GM23338 (cell line): ENCODE data around the gene RPL7A. TPM values are rescaled to one million over a fixed set of nuclear protein-coding genes. Genes with fewer than 3 reads are reported as not detected.

Source experiments
- ATAC-seq: fragments of 200-7000 bp; cut with Tn5 transposase; 3 replicates; pipeline ENCODE4 v1.9.1; 2020
- DNase-seq: peaks from one replicate; pipeline ENCODE4 v3.0.0-alpha.2; 2015; ENCODE audit warnings: low spot score
- H2AFZ ChIP-seq: fragments of 200-600 bp; sonication (generic); 2 replicates; pipeline ENCODE4 v1.8.0; 2016; ENCODE audit warnings: antibody characterized with exemption, mild to moderate bottlenecking, moderate library complexity
- H3F3A ChIP-seq: fragments of 200-600 bp; sonication (generic); replicated peaks from 2 replicates; pipeline ENCODE4 v1.8.0; 2017; ENCODE audit warnings: antibody characterized with exemption, mixed run types, low read depth
- H3K27ac ChIP-seq: fragments of 200-600 bp; sonication (generic); 2 replicates; pipeline ENCODE4 v1.6.1; 2016; ENCODE audit warnings: low read depth
- H3K27me3 ChIP-seq: fragments of 200-600 bp; sonication (generic); 2 replicates; pipeline ENCODE4 v1.8.0; 2016; ENCODE audit warnings: mild to moderate bottlenecking, mixed run types, moderate library complexity; ENCODE audit not compliant: insufficient read depth
- H3K36me3 ChIP-seq: fragments of 200-600 bp; sonication (generic); 2 replicates; pipeline ENCODE4 v1.8.0; 2016; ENCODE audit warnings: mild to moderate bottlenecking; ENCODE audit not compliant: insufficient read depth
- H3K4me1 ChIP-seq: fragments of 200-600 bp; sonication (generic); 2 replicates; pipeline ENCODE4 v1.8.0; 2016; ENCODE audit warnings: mild to moderate bottlenecking, moderate library complexity; ENCODE audit not compliant: insufficient read depth
- H3K4me2 ChIP-seq: fragments of 200-600 bp; sonication (generic); 2 replicates; pipeline ENCODE4 v1.7.1; 2017; ENCODE audit warnings: mixed run types
- H3K4me3 ChIP-seq: fragments of 200-600 bp; sonication (generic); 2 replicates; pipeline ENCODE4 v1.6.1; 2016; ENCODE audit warnings: mixed run types
- H3K79me2 ChIP-seq: fragments of 200-600 bp; sonication (generic); replicated peaks from 2 replicates; pipeline ENCODE4 v1.8.0; 2017; ENCODE audit warnings: mild to moderate bottlenecking; ENCODE audit not compliant: insufficient read depth
- H3K9me2 ChIP-seq: fragments of 200-600 bp; sonication (generic); 2 replicates; pipeline ENCODE4 v1.8.0; 2017; ENCODE audit not compliant: insufficient read depth
- H4K20me1 ChIP-seq: fragments of 200-600 bp; sonication (generic); replicated peaks from 2 replicates; pipeline ENCODE4 v1.8.0; 2017; ENCODE audit warnings: mild to moderate bottlenecking; ENCODE audit not compliant: insufficient read depth
- H3K27ac Mint-ChIP-seq: 2 replicates; pipeline ENCODE4 v1.8.0; 2020; ENCODE audit warnings: inconsistent platforms, mild to moderate bottlenecking, moderate library complexity, mixed read lengths
- H3K27me3 Mint-ChIP-seq: 3 replicates; pipeline ENCODE4 v1.8.0; 2022; ENCODE audit warnings: low read depth, mild to moderate bottlenecking, moderate library complexity, mixed read lengths, inconsistent platforms; ENCODE audit not compliant: insufficient read depth, poor library complexity
- H3K36me3 Mint-ChIP-seq: 3 replicates; pipeline ENCODE4 v1.8.0; 2021; ENCODE audit warnings: low read depth, mild to moderate bottlenecking, inconsistent platforms, moderate library complexity, mixed read lengths
- H3K4me1 Mint-ChIP-seq: 3 replicates; pipeline ENCODE4 v1.8.0; 2020; ENCODE audit warnings: mild to moderate bottlenecking, inconsistent platforms, mixed read lengths
- H3K4me3 Mint-ChIP-seq: 3 replicates; pipeline ENCODE4 v1.8.0; 2021; ENCODE audit warnings: moderate library complexity, mild to moderate bottlenecking, inconsistent platforms, mixed read lengths
- H3K9me3 Mint-ChIP-seq: 3 replicates; pipeline ENCODE4 v1.8.0; 2020; ENCODE audit warnings: moderate library complexity, mild to moderate bottlenecking, inconsistent platforms, mixed read lengths
- EZH2phosphoT487 ChIP-seq: fragments of 200-600 bp; sonication (generic); IDR thresholded peaks from one replicate; pipeline ENCODE4 v1.8.1; 2018; ENCODE audit warnings: antibody characterized with exemption; ENCODE audit not compliant: unreplicated experiment
- JUNB ChIP-seq: IDR thresholded peaks from one replicate; pipeline ENCODE4 v1.6.1; 2016; ENCODE audit warnings: antibody characterized with exemption; ENCODE audit not compliant: unreplicated experiment
- NANOG ChIP-seq: IDR thresholded peaks from 2 replicates; pipeline ENCODE4 v1.6.1; 2016; ENCODE audit warnings: antibody characterized with exemption, borderline replicate concordance
- ZNF114 ChIP-seq: fragments of 250-450 bp; sonication (Bioruptor Pico); IDR thresholded peaks from 2 replicates; pipeline ENCODE4 v1.5.0; 2020; ENCODE audit warnings: mild to moderate bottlenecking, moderate library complexity
- polyA plus RNA-seq: library from polyadenylated mRNA; unstranded; fragments of >200 nt; fragmentation: Nextera tagmentation; extraction: Ambion mirVana; gene quantifications from 2 replicates; pipeline ENCODE4 v1.2.1, GENCODE V29; 2016
- total RNA-seq: library from RNA; depleted of rRNA; stranded (reverse); fragments of >200 nt; shearing (Covaris generic); gene quantifications from 2 replicates; pipeline ENCODE4 v1.2.3, GENCODE V29; 2014
- TF ChIP-seq, protein P1 (sequence below): IDR thresholded peaks from one replicate; pipeline ENCODE4 v1.6.1; 2018; ENCODE audit warnings: antibody characterized with exemption; ENCODE audit not compliant: unreplicated experiment
- TF ChIP-seq, protein P2 (sequence below): IDR thresholded peaks from 2 replicates; pipeline ENCODE4 v1.6.1; 2016; ENCODE audit warnings: antibody characterized with exemption
- TF ChIP-seq, protein P3 (sequence below): fragments of 250-450 bp; sonication (Bioruptor Pico); IDR thresholded peaks from 2 replicates; pipeline ENCODE4 v1.5.0; 2020; ENCODE audit warnings: mild to moderate bottlenecking, moderate library complexity

RPL7A gene
- total and polyA plus RNA-seq, 2 experiments from 2014 or later: 1,644 to 2,020 TPM

DNA sequence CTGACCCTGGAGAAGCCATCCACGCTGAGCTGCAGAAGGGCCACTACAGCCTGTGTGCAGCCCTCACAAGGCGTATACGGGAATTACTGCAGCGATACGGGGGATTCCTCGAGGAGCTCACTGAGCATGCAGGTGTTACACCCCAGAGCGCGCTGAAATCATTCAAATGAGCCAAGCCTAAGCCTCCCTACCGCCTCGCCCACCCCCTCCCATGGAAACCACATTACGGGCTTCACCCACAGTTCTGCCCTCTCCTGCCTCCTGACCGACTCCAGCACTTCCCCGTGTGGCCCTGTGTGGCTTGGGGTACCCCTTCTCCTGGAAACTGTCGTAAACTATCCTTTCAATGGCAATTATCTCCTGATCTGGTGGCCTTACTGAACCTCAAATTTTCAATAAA is 25.3 kb upstream of the RPL7A start:
- no peak overlapping the region for H3K4me3 Mint-ChIP-seq
- H3K79me2 ChIP-seq: no peaks in the 10 kb centered on the region
- H3K27ac ChIP-seq: no peak overlapping the region
- no peak overlapping the region for H3K27ac Mint-ChIP-seq
- no peak overlapping the region for H3K4me3 ChIP-seq
- H3K27me3 ChIP-seq: no peaks in the 10 kb centered on the region
- no peak overlapping the region for H3K4me2 ChIP-seq
- no peaks in the 10 kb centered on the region for H3K4me1 Mint-ChIP-seq
- peaks cover 7% of the 10 kb centered on the region for H3K36me3 Mint-ChIP-seq
- H3K9me3 Mint-ChIP-seq: peaks cover 27% of the 10 kb centered on the region
- H2AFZ ChIP-seq: no peak overlapping the region
- no peaks in the 10 kb centered on the region for H3K36me3 ChIP-seq
- ATAC-seq: no peak
- H3F3A ChIP-seq: no peaks in the 10 kb centered on the region
- no peaks in the 10 kb centered on the region for H4K20me1 ChIP-seq
- TF ChIP-seq NANOG (no peak), EZH2phosphoT487 (no peak), JUNB (no peak), ZNF114 (CRISPR knock-in tag) (no peak)
- TF ChIP-seq, protein P1, sequence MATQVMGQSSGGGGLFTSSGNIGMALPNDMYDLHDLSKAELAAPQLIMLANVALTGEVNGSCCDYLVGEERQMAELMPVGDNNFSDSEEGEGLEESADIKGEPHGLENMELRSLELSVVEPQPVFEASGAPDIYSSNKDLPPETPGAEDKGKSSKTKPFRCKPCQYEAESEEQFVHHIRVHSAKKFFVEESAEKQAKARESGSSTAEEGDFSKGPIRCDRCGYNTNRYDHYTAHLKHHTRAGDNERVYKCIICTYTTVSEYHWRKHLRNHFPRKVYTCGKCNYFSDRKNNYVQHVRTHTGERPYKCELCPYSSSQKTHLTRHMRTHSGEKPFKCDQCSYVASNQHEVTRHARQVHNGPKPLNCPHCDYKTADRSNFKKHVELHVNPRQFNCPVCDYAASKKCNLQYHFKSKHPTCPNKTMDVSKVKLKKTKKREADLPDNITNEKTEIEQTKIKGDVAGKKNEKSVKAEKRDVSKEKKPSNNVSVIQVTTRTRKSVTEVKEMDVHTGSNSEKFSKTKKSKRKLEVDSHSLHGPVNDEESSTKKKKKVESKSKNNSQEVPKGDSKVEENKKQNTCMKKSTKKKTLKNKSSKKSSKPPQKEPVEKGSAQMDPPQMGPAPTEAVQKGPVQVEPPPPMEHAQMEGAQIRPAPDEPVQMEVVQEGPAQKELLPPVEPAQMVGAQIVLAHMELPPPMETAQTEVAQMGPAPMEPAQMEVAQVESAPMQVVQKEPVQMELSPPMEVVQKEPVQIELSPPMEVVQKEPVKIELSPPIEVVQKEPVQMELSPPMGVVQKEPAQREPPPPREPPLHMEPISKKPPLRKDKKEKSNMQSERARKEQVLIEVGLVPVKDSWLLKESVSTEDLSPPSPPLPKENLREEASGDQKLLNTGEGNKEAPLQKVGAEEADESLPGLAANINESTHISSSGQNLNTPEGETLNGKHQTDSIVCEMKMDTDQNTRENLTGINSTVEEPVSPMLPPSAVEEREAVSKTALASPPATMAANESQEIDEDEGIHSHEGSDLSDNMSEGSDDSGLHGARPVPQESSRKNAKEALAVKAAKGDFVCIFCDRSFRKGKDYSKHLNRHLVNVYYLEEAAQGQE: no peak
- TF ChIP-seq, protein P2, sequence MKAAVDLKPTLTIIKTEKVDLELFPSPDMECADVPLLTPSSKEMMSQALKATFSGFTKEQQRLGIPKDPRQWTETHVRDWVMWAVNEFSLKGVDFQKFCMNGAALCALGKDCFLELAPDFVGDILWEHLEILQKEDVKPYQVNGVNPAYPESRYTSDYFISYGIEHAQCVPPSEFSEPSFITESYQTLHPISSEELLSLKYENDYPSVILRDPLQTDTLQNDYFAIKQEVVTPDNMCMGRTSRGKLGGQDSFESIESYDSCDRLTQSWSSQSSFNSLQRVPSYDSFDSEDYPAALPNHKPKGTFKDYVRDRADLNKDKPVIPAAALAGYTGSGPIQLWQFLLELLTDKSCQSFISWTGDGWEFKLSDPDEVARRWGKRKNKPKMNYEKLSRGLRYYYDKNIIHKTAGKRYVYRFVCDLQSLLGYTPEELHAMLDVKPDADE: no peak
- TF ChIP-seq, protein P3, sequence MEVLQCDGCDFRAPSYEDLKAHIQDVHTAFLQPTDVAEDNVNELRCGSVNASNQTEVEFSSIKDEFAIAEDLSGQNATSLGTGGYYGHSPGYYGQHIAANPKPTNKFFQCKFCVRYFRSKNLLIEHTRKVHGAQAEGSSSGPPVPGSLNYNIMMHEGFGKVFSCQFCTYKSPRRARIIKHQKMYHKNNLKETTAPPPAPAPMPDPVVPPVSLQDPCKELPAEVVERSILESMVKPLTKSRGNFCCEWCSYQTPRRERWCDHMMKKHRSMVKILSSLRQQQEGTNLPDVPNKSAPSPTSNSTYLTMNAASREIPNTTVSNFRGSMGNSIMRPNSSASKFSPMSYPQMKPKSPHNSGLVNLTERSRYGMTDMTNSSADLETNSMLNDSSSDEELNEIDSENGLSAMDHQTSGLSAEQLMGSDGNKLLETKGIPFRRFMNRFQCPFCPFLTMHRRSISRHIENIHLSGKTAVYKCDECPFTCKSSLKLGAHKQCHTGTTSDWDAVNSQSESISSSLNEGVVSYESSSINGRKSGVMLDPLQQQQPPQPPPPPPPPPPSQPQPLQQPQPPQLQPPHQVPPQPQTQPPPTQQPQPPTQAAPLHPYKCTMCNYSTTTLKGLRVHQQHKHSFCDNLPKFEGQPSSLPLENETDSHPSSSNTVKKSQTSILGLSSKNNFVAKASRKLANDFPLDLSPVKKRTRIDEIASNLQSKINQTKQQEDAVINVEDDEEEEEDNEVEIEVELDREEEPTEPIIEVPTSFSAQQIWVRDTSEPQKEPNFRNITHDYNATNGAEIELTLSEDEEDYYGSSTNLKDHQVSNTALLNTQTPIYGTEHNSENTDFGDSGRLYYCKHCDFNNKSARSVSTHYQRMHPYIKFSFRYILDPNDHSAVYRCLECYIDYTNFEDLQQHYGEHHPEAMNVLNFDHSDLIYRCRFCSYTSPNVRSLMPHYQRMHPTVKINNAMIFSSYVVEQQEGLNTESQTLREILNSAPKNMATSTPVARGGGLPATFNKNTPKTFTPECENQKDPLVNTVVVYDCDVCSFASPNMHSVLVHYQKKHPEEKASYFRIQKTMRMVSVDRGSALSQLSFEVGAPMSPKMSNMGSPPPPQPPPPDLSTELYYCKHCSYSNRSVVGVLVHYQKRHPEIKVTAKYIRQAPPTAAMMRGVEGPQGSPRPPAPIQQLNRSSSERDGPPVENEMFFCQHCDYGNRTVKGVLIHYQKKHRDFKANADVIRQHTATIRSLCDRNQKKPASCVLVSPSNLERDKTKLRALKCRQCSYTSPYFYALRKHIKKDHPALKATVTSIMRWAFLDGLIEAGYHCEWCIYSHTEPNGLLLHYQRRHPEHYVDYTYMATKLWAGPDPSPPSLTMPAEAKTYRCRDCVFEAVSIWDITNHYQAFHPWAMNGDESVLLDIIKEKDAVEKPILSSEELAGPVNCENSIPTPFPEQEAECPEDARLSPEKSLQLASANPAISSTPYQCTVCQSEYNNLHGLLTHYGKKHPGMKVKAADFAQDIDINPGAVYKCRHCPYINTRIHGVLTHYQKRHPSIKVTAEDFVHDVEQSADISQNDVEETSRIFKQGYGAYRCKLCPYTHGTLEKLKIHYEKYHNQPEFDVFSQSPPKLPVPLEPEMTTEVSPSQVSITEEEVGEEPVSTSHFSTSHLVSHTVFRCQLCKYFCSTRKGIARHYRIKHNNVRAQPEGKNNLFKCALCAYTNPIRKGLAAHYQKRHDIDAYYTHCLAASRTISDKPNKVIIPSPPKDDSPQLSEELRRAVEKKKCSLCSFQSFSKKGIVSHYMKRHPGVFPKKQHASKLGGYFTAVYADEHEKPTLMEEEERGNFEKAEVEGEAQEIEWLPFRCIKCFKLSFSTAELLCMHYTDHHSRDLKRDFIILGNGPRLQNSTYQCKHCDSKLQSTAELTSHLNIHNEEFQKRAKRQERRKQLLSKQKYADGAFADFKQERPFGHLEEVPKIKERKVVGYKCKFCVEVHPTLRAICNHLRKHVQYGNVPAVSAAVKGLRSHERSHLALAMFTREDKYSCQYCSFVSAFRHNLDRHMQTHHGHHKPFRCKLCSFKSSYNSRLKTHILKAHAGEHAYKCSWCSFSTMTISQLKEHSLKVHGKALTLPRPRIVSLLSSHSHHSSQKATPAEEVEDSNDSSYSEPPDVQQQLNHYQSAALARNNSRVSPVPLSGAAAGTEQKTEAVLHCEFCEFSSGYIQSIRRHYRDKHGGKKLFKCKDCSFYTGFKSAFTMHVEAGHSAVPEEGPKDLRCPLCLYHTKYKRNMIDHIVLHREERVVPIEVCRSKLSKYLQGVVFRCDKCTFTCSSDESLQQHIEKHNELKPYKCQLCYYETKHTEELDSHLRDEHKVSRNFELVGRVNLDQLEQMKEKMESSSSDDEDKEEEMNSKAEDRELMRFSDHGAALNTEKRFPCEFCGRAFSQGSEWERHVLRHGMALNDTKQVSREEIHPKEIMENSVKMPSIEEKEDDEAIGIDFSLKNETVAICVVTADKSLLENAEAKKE (CRISPR knock-in tag): no peak
- no peaks in the 10 kb centered on the region for H3K9me2 ChIP-seq
- DNase-seq: no peak
- H3K4me1 ChIP-seq: no peaks in the 10 kb centered on the region
- H3K27me3 Mint-ChIP-seq: peaks cover 12% of the 10 kb centered on the region
